Measurements from ENCODE around the gene ATG13.

- peak in 1 of 2 donors; percentile 10 for TF ChIP-seq POLR2A (IDR thresholded peaks at IDR 0.05)
- TF ChIP-seq, protein P1, sequence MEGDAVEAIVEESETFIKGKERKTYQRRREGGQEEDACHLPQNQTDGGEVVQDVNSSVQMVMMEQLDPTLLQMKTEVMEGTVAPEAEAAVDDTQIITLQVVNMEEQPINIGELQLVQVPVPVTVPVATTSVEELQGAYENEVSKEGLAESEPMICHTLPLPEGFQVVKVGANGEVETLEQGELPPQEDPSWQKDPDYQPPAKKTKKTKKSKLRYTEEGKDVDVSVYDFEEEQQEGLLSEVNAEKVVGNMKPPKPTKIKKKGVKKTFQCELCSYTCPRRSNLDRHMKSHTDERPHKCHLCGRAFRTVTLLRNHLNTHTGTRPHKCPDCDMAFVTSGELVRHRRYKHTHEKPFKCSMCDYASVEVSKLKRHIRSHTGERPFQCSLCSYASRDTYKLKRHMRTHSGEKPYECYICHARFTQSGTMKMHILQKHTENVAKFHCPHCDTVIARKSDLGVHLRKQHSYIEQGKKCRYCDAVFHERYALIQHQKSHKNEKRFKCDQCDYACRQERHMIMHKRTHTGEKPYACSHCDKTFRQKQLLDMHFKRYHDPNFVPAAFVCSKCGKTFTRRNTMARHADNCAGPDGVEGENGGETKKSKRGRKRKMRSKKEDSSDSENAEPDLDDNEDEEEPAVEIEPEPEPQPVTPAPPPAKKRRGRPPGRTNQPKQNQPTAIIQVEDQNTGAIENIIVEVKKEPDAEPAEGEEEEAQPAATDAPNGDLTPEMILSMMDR (IDR thresholded peaks at IDR 0.05): no peak
Observed at GRCh38 chr11:46649180-46649738, 31.9 kb downstream of the ATG13 start.

Data from heart left ventricle (tissue), 13 donors.